Chondrocyte (in vitro differentiated cells): ENCODE measurements around the gene MYL6. TPM values are rescaled to one million over a fixed set of nuclear protein-coding genes. Genes with fewer than 3 reads are reported as not detected.

Experiments used
- DNase-seq: peaks from one replicate; pipeline ENCODE4 v3.0.0; 2021; ENCODE audit warnings: mixed read lengths, low spot score
- H3K27ac Mint-ChIP-seq: one replicate; pipeline ENCODE4 v1.8.0; 2021; ENCODE audit warnings: mild to moderate bottlenecking, moderate library complexity, mixed read lengths; ENCODE audit not compliant: unreplicated experiment
- H3K27me3 Mint-ChIP-seq: 2 replicates; pipeline ENCODE4 v1.8.0; 2021; ENCODE audit warnings: low read depth, mixed read lengths
- H3K36me3 Mint-ChIP-seq: 2 replicates; pipeline ENCODE4 v1.8.0; 2021; ENCODE audit warnings: low read depth, mixed read lengths
- H3K4me1 Mint-ChIP-seq: 2 replicates; pipeline ENCODE4 v1.8.0; 2021; ENCODE audit warnings: low read depth, mild to moderate bottlenecking, mixed read lengths
- H3K4me3 Mint-ChIP-seq: one replicate; pipeline ENCODE4 v1.8.0; 2021; ENCODE audit warnings: mild to moderate bottlenecking, moderate library complexity, mixed read lengths; ENCODE audit not compliant: unreplicated experiment
- H3K9me3 Mint-ChIP-seq: 2 replicates; pipeline ENCODE4 v1.8.0; 2021; ENCODE audit warnings: low read depth, mixed read lengths
- CTCF ChIP-seq: fragments of 200-600 bp; sonication (generic); IDR thresholded peaks from 2 replicates; pipeline ENCODE4 v1.5.0; 2021; ENCODE audit warnings: antibody characterized with exemption, mild to moderate bottlenecking, moderate library complexity
- total RNA-seq: library from RNA; stranded (reverse); gene quantifications from 3 replicates; pipeline ENCODE4 v1.2.1, GENCODE V29; 2021

Gene MYL6
- total RNA-seq, 1 donor from 2014 or later: 2,282 TPM

- Mint-ChIP-seq H3K27ac (peak overlapping the region; percentile 75), H3K36me3 (peaks cover 47% of the 10 kb centered on the region), H3K4me1 (peaks cover 29% of the 10 kb centered on the region), H3K9me3 (no peaks in the 10 kb centered on the region), H3K4me3 (no peak overlapping the region), H3K27me3 (no peaks in the 10 kb centered on the region)
- TF ChIP-seq CTCF: no peak
- no peak for DNase-seq
Measured at GRCh38 chr12:56162468-56163290, 4.5 kb downstream of the MYL6 start.

- H3K4me3 Mint-ChIP-seq: no peak overlapping the region
- peaks cover 28% of the 10 kb centered on the region for H3K4me1 Mint-ChIP-seq
- peak overlapping the region; percentile 75 for H3K27ac Mint-ChIP-seq
- DNase-seq: no peak
- no peak for TF ChIP-seq CTCF
- H3K36me3 Mint-ChIP-seq: peaks cover 50% of the 10 kb centered on the region
- H3K9me3 Mint-ChIP-seq: no peaks in the 10 kb centered on the region
- no peaks in the 10 kb centered on the region for H3K27me3 Mint-ChIP-seq
Measured at GRCh38 chr12:56163533-56164344, 5.6 kb downstream of the MYL6 start.

- Mint-ChIP-seq H3K27ac (peak overlapping the region; percentile 75), H3K36me3 (peaks cover 48% of the 10 kb centered on the region), H3K27me3 (no peaks in the 10 kb centered on the region), H3K9me3 (no peaks in the 10 kb centered on the region), H3K4me1 (peaks cover 25% of the 10 kb centered on the region), H3K4me3 (no peak overlapping the region)
- no peak for DNase-seq
- TF ChIP-seq CTCF: no peak
Measured at GRCh38 chr12:56164345-56164729, 6.2 kb downstream of the MYL6 start.

GRCh38 chr12:56165369-56165768 lies 7.2 kb downstream of the MYL6 start:
- H3K4me3 Mint-ChIP-seq: no peak overlapping the region
- H3K4me1 Mint-ChIP-seq: peaks cover 18% of the 10 kb centered on the region
- peak overlapping the region; percentile 28 for H3K27ac Mint-ChIP-seq
- H3K27me3 Mint-ChIP-seq: no peaks in the 10 kb centered on the region
- no peak for DNase-seq
- TF ChIP-seq CTCF: no peak
- peaks cover 48% of the 10 kb centered on the region for H3K36me3 Mint-ChIP-seq
- no peaks in the 10 kb centered on the region for H3K9me3 Mint-ChIP-seq

- Mint-ChIP-seq H3K9me3 (no peaks in the 10 kb centered on the region), H3K4me1 (no peaks in the 10 kb centered on the region), H3K27ac (no peak overlapping the region), H3K36me3 (peaks cover 33% of the 10 kb centered on the region), H3K27me3 (no peaks in the 10 kb centered on the region), H3K4me3 (no peak overlapping the region)
- TF ChIP-seq CTCF: no peak
- DNase-seq: no peak
Measured at GRCh38 chr12:56169229-56169759, 11.1 kb downstream of the MYL6 start.
